SK-N-SH treated with all-trans-retinoic acid at 6 μM for 48 hours (cell line): ENCODE data around the gene STOX1.

Experiments
- ARNTL ChIP-seq: fragments of 450-650 bp; formaldehyde crosslinking; IDR thresholded peaks from 2 replicates; pipeline ENCODE4 v1.5.0; 2020; ENCODE audit warnings: low read depth, mild to moderate bottlenecking, moderate library complexity, borderline replicate concordance
- BACH2 ChIP-seq: fragments of 250-450 bp; sonication (Bioruptor Pico); IDR thresholded peaks from 2 replicates; pipeline ENCODE4 v1.9.0; 2021; ENCODE audit warnings: mild to moderate bottlenecking, borderline replicate concordance
- CREB5 ChIP-seq: fragments of 250-450 bp; sonication (Bioruptor Pico); IDR thresholded peaks from 2 replicates; pipeline ENCODE4 v1.5.1; 2020; ENCODE audit warnings: low read depth, mild to moderate bottlenecking, moderate library complexity
- GLIS3 ChIP-seq: fragments of 250-450 bp; sonication (Bioruptor Pico); IDR thresholded peaks from 2 replicates; pipeline ENCODE4 v1.5.0; 2020; ENCODE audit warnings: mild to moderate bottlenecking, moderate library complexity
- OSR1 ChIP-seq: fragments of 250-450 bp; sonication (Bioruptor Pico); IDR thresholded peaks from 2 replicates; pipeline ENCODE4 v1.8.0; 2022; ENCODE audit warnings: moderate library complexity, mild to moderate bottlenecking, inconsistent platforms
- PATZ1 ChIP-seq: fragments of 250-450 bp; sonication (Bioruptor Pico); IDR thresholded peaks from 2 replicates; pipeline ENCODE4 v1.8.0; 2020; ENCODE audit warnings: mild to moderate bottlenecking, moderate library complexity, borderline replicate concordance
- TCF4 ChIP-seq: fragments of 250-450 bp; sonication (Bioruptor Pico); IDR thresholded peaks from 2 replicates; pipeline ENCODE4 v1.8.0; 2021; ENCODE audit warnings: mild to moderate bottlenecking, moderate library complexity, borderline replicate concordance
- TOX ChIP-seq: fragments of 250-450 bp; sonication (Bioruptor Pico); IDR thresholded peaks from 2 replicates; pipeline ENCODE4 v1.8.0; 2021; ENCODE audit warnings: mild to moderate bottlenecking, moderate library complexity, borderline replicate concordance
- ZFP3 ChIP-seq: fragments of 250-450 bp; sonication (Bioruptor Pico); IDR thresholded peaks from 2 replicates; pipeline ENCODE4 v1.5.0; 2020; ENCODE audit warnings: mild to moderate bottlenecking, moderate library complexity
- ZFP30 ChIP-seq: fragments of 450-650 bp; formaldehyde crosslinking; IDR thresholded peaks from 2 replicates; pipeline ENCODE4 v1.5.0; 2022; ENCODE audit warnings: mild to moderate bottlenecking, moderate library complexity
- ZNF565 ChIP-seq: fragments of 450-650 bp; formaldehyde crosslinking; conservative IDR thresholded peaks from 2 replicates; pipeline ENCODE4 v1.5.0; 2020; ENCODE audit warnings: low read depth, mild to moderate bottlenecking, moderate library complexity
- ZNF8 ChIP-seq: fragments of 450-650 bp; formaldehyde crosslinking; IDR thresholded peaks from 2 replicates; pipeline ENCODE4 v1.5.0; 2020; ENCODE audit warnings: mild to moderate bottlenecking, moderate library complexity

- TF ChIP-seq ZFP30 (no peak), TCF4 (CRISPR knock-in tag) (no peak), TOX (CRISPR knock-in tag) (no peak), PATZ1 (CRISPR knock-in tag) (no peak), OSR1 (CRISPR knock-in tag) (no peak), CREB5 (no peak), ZFP3 (CRISPR knock-in tag) (no peak), ARNTL (no peak), BACH2 (CRISPR knock-in tag) (no peak), ZNF8 (CRISPR knock-in tag) (no peak), GLIS3 (CRISPR knock-in tag) (no peak), ZNF565 (no peak)
These were observed 42.9 kb upstream of the STOX1 start for GRCh38 chr10:68784476-68784875.
